Adrenal gland (tissue), 5 donors: ENCODE data around the gene ADORA1.

ENCODE experiments used
- CTCF ChIP-seq, 6 experiments: fragments of 450-650 bp in 4 of 6; fragments of 200-600 bp in 2 of 6; sonication (generic) in 1 of 6; IDR thresholded peaks; 1 replicate in 5 of 6; 2 replicates in 1 of 6; pipeline versions ENCODE4 v1.5.1 to v1.8.0; 2016 to 2021; ENCODE audit warnings: antibody characterized with exemption in 6 of 6, mild to moderate bottlenecking in 2 of 6, moderate library complexity in 1 of 6
- POLR2A ChIP-seq, 2 donors: fragments of 450-650 bp; IDR thresholded peaks; one replicate each; pipeline ENCODE4 v1.6.1; 2017; ENCODE audit warnings: antibody characterized with exemption in 2 of 2, mild to moderate bottlenecking in 2 of 2, moderate library complexity in 1 of 2
- donor health status: DM: no; HTN: no; CAD: no.

- TF ChIP-seq POLR2A (IDR thresholded peaks at IDR 0.05) (no peak), CTCF (IDR thresholded peaks at IDR 0.05) (no peak)
These were observed 48.9 kb downstream of the ADORA1 start for GRCh38 chr1:203176273-203177035.
